Spleen (tissue), 7 donors: ENCODE data around the gene EOLA1.
A peak's percentile ranks its signal among the peaks of the same experiment; 100 is the strongest.
"Not testable (repeated sequence)": the region's sequence is repeated elsewhere in the genome, so short reads cannot be mapped to it uniquely, and the experiment has no call there.

ENCODE experiments used
- POLR2AphosphoS5 ChIP-seq, 3 donors: sonication (generic); formaldehyde crosslinking; IDR thresholded peaks; one replicate each; pipeline ENCODE4 v1.5.1; 2017; ENCODE audit warnings: antibody characterized with exemption in 3 of 3
- TF ChIP-seq, protein P1 (sequence below), 11 experiments: fragments of 200-600 bp in 7 of 11; fragments of 450-650 bp in 4 of 11; sonication (generic) in 4 of 11; IDR thresholded peaks in 8 of 11; conservative IDR thresholded peaks in 3 of 11; 1 replicate in 7 of 11; 2 replicates in 4 of 11; pipeline versions ENCODE4 v1.4.0 to v1.8.0; 2016 to 2021; ENCODE audit warnings: antibody characterized with exemption in 11 of 11, inconsistent platforms in 4 of 11, mild to moderate bottlenecking in 1 of 11
- donor health status: DM: no; HTN: no; CAD: no; lungs with moderate emphysema.
- donor health status: DM: no; HTN: no; CAD: no.
- donor health status: DM: no; HTN: no; CAD: no.

DNA sequence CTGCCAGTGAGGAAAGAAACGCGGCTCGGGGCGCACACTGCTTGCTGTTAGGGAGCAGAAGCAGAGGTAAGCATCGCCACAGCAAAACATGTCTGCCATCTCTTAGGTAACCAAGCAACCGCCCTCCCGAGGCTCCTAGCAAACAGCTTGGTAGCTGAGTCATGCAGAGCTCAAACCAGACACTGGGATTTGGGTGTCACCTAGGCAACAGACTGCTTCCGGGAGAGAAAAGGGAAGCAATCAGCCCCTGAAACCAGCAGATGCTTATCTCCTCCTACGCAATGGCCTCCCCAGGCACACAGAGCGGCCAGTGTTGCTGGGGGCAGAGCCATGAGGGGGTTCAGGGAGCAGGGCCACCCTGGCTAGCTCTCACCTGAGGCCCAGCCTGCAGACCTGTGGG lies 37.4 kb upstream of the EOLA1 start:
- TF ChIP-seq, protein P1, sequence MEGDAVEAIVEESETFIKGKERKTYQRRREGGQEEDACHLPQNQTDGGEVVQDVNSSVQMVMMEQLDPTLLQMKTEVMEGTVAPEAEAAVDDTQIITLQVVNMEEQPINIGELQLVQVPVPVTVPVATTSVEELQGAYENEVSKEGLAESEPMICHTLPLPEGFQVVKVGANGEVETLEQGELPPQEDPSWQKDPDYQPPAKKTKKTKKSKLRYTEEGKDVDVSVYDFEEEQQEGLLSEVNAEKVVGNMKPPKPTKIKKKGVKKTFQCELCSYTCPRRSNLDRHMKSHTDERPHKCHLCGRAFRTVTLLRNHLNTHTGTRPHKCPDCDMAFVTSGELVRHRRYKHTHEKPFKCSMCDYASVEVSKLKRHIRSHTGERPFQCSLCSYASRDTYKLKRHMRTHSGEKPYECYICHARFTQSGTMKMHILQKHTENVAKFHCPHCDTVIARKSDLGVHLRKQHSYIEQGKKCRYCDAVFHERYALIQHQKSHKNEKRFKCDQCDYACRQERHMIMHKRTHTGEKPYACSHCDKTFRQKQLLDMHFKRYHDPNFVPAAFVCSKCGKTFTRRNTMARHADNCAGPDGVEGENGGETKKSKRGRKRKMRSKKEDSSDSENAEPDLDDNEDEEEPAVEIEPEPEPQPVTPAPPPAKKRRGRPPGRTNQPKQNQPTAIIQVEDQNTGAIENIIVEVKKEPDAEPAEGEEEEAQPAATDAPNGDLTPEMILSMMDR (IDR thresholded peaks at IDR 0.05 in 8 of 11, conservative IDR thresholded peaks at IDR 0.05 in 3 of 11), result not testable (repeated sequence)
- TF ChIP-seq POLR2AphosphoS5 (IDR thresholded peaks at IDR 0.05), result peak in 2 of 3 donors; percentile 18 to 37
